ENCODE results near the gene RB1. TPM values are rescaled to one million over a fixed set of nuclear protein-coding genes. Genes with fewer than 3 reads are reported as not detected.
A peak's percentile ranks its signal among the peaks of the same experiment; 100 is the strongest.

RB1 gene
- total RNA-seq, 1 experiment from 2014 or later = 43.4 TPM

GRCh38 chr13:48266701-48267639 lies 36.6 kb upstream of the RB1 start:
- Mint-ChIP-seq H3K4me1 (ENCODE audit: insufficient read depth, unreplicated experiment) (peaks cover 9% of the 10 kb centered on the region), H3K27ac (ENCODE audit: low read depth, unreplicated experiment) (no peak overlapping the region), H3K4me3 (ENCODE audit: unreplicated experiment) (no peak overlapping the region), H3K9me3 (ENCODE audit: unreplicated experiment) (no peaks in the 10 kb centered on the region), H3K27me3 (ENCODE audit: insufficient read depth, unreplicated experiment) (no peaks in the 10 kb centered on the region), H3K36me3 (ENCODE audit: insufficient read depth, unreplicated experiment) (peaks cover 37% of the 10 kb centered on the region)
- no TSS peak for BruUV-seq (replicated peaks)
- CTCF ChIA-PET = no interaction called here
- DNase-seq (ENCODE audit: unreplicated experiment) = no peak
- POLR2A ChIA-PET = interaction anchor here (0.5 to 1.3 kb wide), 6 partner anchors 12 to 265 kb away, joined by 3 to 5 read pairs (median 3); partner anchors contain the start of genes RB1 and RCBTB2
- TF ChIP-seq CTCF (IDR thresholded peaks at IDR 0.05; ENCODE audit: unreplicated experiment) = no peak
- intact Hi-C loops (cut with micrococcal nuclease) = no loop called here

DNA sequence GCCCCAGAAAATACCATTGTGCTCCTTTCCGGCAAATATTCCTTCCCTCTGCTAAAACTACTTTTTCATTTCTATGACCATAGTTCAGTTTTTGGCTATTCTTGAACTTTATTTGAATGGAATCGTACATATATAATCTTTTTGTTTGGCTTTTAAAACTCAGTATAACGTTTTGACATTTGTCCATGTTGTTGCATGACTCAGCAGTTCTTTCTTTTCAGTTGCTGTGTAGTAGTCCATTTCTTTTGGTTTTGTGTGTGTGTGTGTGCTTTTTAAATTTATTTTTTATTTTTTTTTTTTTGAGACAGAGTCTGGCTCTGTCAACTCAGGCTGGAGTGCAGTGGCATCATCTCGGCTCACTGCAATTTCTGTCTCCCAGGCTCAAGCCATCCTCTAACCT lies 35.5 kb upstream of the RB1 start:
- Mint-ChIP-seq H3K9me3 (ENCODE audit: unreplicated experiment) (no peaks in the 10 kb centered on the region), H3K4me3 (ENCODE audit: unreplicated experiment) (no peak overlapping the region), H3K27ac (ENCODE audit: low read depth, unreplicated experiment) (no peak overlapping the region), H3K4me1 (ENCODE audit: insufficient read depth, unreplicated experiment) (peaks cover 2% of the 10 kb centered on the region), H3K36me3 (ENCODE audit: insufficient read depth, unreplicated experiment) (peaks cover 28% of the 10 kb centered on the region), H3K27me3 (ENCODE audit: insufficient read depth, unreplicated experiment) (no peaks in the 10 kb centered on the region)
- ChIA-PET POLR2A (no interaction called here), CTCF (interaction anchor here (1.0 kb wide), 1 partner anchor 30 kb away, joined by 5 read pairs; no protein-coding TSS in a partner anchor)
- no peak for TF ChIP-seq CTCF (IDR thresholded peaks at IDR 0.05; ENCODE audit: unreplicated experiment)
- intact Hi-C loops (cut with micrococcal nuclease) = no loop called here
- no peak for DNase-seq (ENCODE audit: unreplicated experiment)
- no TSS peak for BruUV-seq (replicated peaks)

DNA sequence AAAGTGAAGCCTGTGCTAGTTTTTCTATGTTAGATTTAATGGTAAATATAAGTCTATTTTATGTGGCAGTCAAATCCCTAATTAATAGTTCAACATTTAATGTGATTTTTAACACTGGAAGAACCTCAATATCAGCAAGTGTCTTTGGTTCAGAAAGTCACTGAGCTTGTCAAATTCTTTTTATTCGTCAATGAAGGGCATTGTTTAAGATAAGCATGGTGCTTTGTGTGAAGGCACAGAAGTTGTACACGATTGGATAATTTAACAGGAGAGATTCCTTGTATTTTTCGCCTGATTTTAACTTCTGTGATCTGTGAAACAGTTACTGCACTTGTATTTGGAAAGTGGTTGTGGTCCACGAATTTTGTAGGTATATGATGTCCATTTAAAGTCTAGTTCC lies 30.2 kb upstream of the RB1 start:
- Mint-ChIP-seq H3K9me3 (ENCODE audit: unreplicated experiment) (no peaks in the 10 kb centered on the region), H3K27me3 (ENCODE audit: insufficient read depth, unreplicated experiment) (no peaks in the 10 kb centered on the region), H3K36me3 (ENCODE audit: insufficient read depth, unreplicated experiment) (peaks cover 7% of the 10 kb centered on the region), H3K4me1 (ENCODE audit: insufficient read depth, unreplicated experiment) (no peaks in the 10 kb centered on the region), H3K27ac (ENCODE audit: low read depth, unreplicated experiment) (no peak overlapping the region), H3K4me3 (ENCODE audit: unreplicated experiment) (no peak overlapping the region)
- TF ChIP-seq CTCF (IDR thresholded peaks at IDR 0.05; ENCODE audit: unreplicated experiment) = no peak
- DNase-seq (ENCODE audit: unreplicated experiment) = no peak
- ChIA-PET CTCF (interaction anchor here (0.6 kb wide), 2 partner anchors 179 to 304 kb away, joined by 3 to 4 read pairs; no protein-coding TSS in a partner anchor), POLR2A (interaction anchor here (1.8 kb wide), 1 partner anchor 30 kb away, joined by 4 read pairs; the partner anchor contains the start of gene RB1)
- no TSS peak for BruUV-seq (replicated peaks)
- intact Hi-C loops (cut with micrococcal nuclease) = no loop called here

GRCh38 chr13:48275507-48275906 lies 28.0 kb upstream of the RB1 start:
- TF ChIP-seq CTCF (IDR thresholded peaks at IDR 0.05; ENCODE audit: unreplicated experiment) = no peak
- Mint-ChIP-seq H3K9me3 (ENCODE audit: unreplicated experiment) (no peaks in the 10 kb centered on the region), H3K4me1 (ENCODE audit: insufficient read depth, unreplicated experiment) (no peaks in the 10 kb centered on the region), H3K36me3 (ENCODE audit: insufficient read depth, unreplicated experiment) (no peaks in the 10 kb centered on the region), H3K27me3 (ENCODE audit: insufficient read depth, unreplicated experiment) (no peaks in the 10 kb centered on the region), H3K27ac (ENCODE audit: low read depth, unreplicated experiment) (no peak overlapping the region), H3K4me3 (ENCODE audit: unreplicated experiment) (no peak overlapping the region)
- peak; percentile 15 for DNase-seq (ENCODE audit: unreplicated experiment)
- BruUV-seq (replicated peaks) = no TSS peak
- ChIA-PET POLR2A (interaction anchor here (0.7 to 1.1 kb wide), 2 partner anchors 14 to 1120 kb away, joined by 3 read pairs; no protein-coding TSS in a partner anchor), CTCF (no interaction called here)
- intact Hi-C loops (cut with micrococcal nuclease) = no loop called here

Measured in MCF 10A (cell line).